Body of pancreas (tissue), 4 donors: ENCODE results near the gene PKD2. TPM values are rescaled to one million over a fixed set of nuclear protein-coding genes. Genes with fewer than 3 reads are reported as not detected.

Source experiments
- ATAC-seq: fragments of 150-250 bp; one replicate; pipeline ENCODE4 v1.9.1; 2016
- DNase-seq, 4 donors: peaks; one replicate each; pipeline ENCODE4 v3.0.0-alpha.2; 2019
- H3K27ac ChIP-seq, 4 donors: fragments of 200-600 bp; sonication (generic); 1 replicate in 3 of 4; 2 replicates in 1 of 4; pipeline versions ENCODE4 v1.5.1 to v1.6.1; 2016 to 2019; ENCODE audit warnings: mild to moderate bottlenecking in 1 of 4, mixed read lengths in 1 of 4, moderate library complexity in 1 of 4
- H3K27me3 ChIP-seq, 2 donors: fragments of 200-600 bp; sonication (generic); one replicate each; pipeline ENCODE4 v1.6.0; 2016; ENCODE audit warnings: mild to moderate bottlenecking in 1 of 2
- H3K36me3 ChIP-seq, 2 donors: fragments of 200-600 bp; sonication (generic); replicated peaks in 1 of 2; 2 replicates each; pipeline ENCODE4 v1.5.1; 2016; ENCODE audit warnings: low read depth in 2 of 2; ENCODE audit not compliant: insufficient read depth in 1 of 2
- H3K4me1 ChIP-seq: fragments of 200-600 bp; sonication (generic); one replicate; pipeline ENCODE4 v1.6.0; 2016
- H3K4me3 ChIP-seq, 2 donors: fragments of 200-600 bp; sonication (generic); 1 replicate in 1 of 2; 2 replicates in 1 of 2; pipeline ENCODE4 v1.5.1; 2016 to 2019
- H3K9me3 ChIP-seq, 3 donors: fragments of 200-600 bp; sonication (generic); 1 replicate in 2 of 3; 2 replicates in 1 of 3; pipeline ENCODE4 v1.5.1; 2016
- POLR2A ChIP-seq, 3 donors: fragments of 450-650 bp; IDR thresholded peaks; one replicate each; pipeline ENCODE4 v1.6.1; 2016; ENCODE audit warnings: antibody characterized with exemption in 3 of 3, mild to moderate bottlenecking in 2 of 3
- WGBS, 2 donors: methylation state at CpG; one replicate each; pipeline ENCODE4 v1.1.5; 2017; 5-methylcytosine and 5-hydroxymethylcytosine counted together
- intact Hi-C: fragments of 100-400 bp; cut with DNase I; formaldehyde crosslinking; loops from one replicate; pipeline ENCODE4 v1.15.1; 2023
- total RNA-seq, 2 donors: library from RNA; depleted of rRNA; stranded (reverse); fragments of >200 nt; gene quantifications; one replicate each; pipeline ENCODE4 v1.1.0, GENCODE V29; 2016
- TF ChIP-seq, protein P1 (sequence below), 7 experiments: fragments of 450-650 bp in 4 of 7; fragments of 200-600 bp in 3 of 7; sonication (generic) in 3 of 7; IDR thresholded peaks; one replicate each; pipeline ENCODE4 v1.5.1; 2016 to 2019; ENCODE audit warnings: antibody characterized with exemption in 7 of 7

The PKD2 gene
- total RNA-seq, 2 donors from 2014 or later = 29.8 to 33.6 TPM

DNA sequence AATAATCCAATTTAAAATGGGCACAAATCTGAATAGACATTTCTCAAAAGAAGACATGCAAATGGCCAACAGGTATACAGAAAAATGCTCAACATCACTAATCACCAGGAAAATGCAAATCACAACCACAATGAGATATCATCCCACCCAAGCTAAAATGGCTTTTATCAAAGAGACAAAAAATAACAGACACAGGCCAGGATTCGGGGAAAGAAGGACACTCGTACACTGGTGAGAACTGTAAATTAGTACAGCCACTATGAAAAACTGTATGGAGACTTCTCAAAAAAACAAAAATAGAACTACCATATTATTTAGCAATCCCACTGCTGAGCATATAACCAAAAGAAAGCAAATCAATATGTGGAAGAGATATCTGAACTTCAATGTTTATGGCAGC lies 23.4 kb upstream of the PKD2 start:
- no peak for DNase-seq
- Histone ChIP-seq H3K27me3 (no peaks in the 10 kb centered on the region), H3K27ac (no peak overlapping the region), H3K4me1 (no peaks in the 10 kb centered on the region), H3K9me3 (no peaks in the 10 kb centered on the region), H3K36me3 (no peaks in the 10 kb centered on the region), H3K4me3 (no peak overlapping the region)
- ATAC-seq = no peak
- TF ChIP-seq, protein P1, sequence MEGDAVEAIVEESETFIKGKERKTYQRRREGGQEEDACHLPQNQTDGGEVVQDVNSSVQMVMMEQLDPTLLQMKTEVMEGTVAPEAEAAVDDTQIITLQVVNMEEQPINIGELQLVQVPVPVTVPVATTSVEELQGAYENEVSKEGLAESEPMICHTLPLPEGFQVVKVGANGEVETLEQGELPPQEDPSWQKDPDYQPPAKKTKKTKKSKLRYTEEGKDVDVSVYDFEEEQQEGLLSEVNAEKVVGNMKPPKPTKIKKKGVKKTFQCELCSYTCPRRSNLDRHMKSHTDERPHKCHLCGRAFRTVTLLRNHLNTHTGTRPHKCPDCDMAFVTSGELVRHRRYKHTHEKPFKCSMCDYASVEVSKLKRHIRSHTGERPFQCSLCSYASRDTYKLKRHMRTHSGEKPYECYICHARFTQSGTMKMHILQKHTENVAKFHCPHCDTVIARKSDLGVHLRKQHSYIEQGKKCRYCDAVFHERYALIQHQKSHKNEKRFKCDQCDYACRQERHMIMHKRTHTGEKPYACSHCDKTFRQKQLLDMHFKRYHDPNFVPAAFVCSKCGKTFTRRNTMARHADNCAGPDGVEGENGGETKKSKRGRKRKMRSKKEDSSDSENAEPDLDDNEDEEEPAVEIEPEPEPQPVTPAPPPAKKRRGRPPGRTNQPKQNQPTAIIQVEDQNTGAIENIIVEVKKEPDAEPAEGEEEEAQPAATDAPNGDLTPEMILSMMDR (IDR thresholded peaks at IDR 0.05) = no peak
- no peak for TF ChIP-seq POLR2A (IDR thresholded peaks at IDR 0.05)
- 92% methylated on average over 2 of the region's 2 CpGs for WGBS, 2 donors
- intact Hi-C loops = no loop called here

- no peak overlapping the region for H3K4me3 ChIP-seq
- H3K36me3 ChIP-seq = no peaks in the 10 kb centered on the region
- intact Hi-C loops = no loop called here
- no peaks in the 10 kb centered on the region for H3K9me3 ChIP-seq
- H3K27ac ChIP-seq = peak overlapping the region in 1 of 4 donors; percentile 66
- no peaks in the 10 kb centered on the region for H3K4me1 ChIP-seq
- peak; percentile 89 for ATAC-seq
- DNase-seq = peak; percentile 62 to 81 (median 76)
- TF ChIP-seq POLR2A (IDR thresholded peaks at IDR 0.05) = no peak
- TF ChIP-seq, protein P1 (IDR thresholded peaks at IDR 0.05) = peak; percentile 27 to 66 (median 58)
- no peaks in the 10 kb centered on the region for H3K27me3 ChIP-seq
- WGBS, 2 donors = 0% methylated on average over 1 of the region's 1 CpG
Observed at GRCh38 chr4:87985097-87985886, 22.1 kb upstream of the PKD2 start.

- no peaks in the 10 kb centered on the region for H3K36me3 ChIP-seq
- no peak for DNase-seq
- no peaks in the 10 kb centered on the region for H3K4me1 ChIP-seq
- H3K27me3 ChIP-seq = no peaks in the 10 kb centered on the region
- H3K9me3 ChIP-seq = no peaks in the 10 kb centered on the region
- no peak overlapping the region for H3K4me3 ChIP-seq
- 26 to 27% methylated on average over 4 of the region's 4 CpGs for WGBS, 2 donors
- H3K27ac ChIP-seq = peak overlapping the region in 1 of 4 donors; percentile 66
- intact Hi-C loops = no loop called here
- no peak for ATAC-seq
- TF ChIP-seq POLR2A (IDR thresholded peaks at IDR 0.05) = no peak
- TF ChIP-seq, protein P1 (IDR thresholded peaks at IDR 0.05) = no peak
Observed at GRCh38 chr4:87985887-87986200, 21.6 kb upstream of the PKD2 start.

- ATAC-seq (no peak), DNase-seq (no peak)
- Histone ChIP-seq H3K36me3 (no peaks in the 10 kb centered on the region), H3K27ac (no peak overlapping the region), H3K4me3 (no peak overlapping the region), H3K4me1 (no peaks in the 10 kb centered on the region), H3K27me3 (no peaks in the 10 kb centered on the region), H3K9me3 (no peaks in the 10 kb centered on the region)
- TF ChIP-seq, protein P1 (IDR thresholded peaks at IDR 0.05) = no peak
- no peak for TF ChIP-seq POLR2A (IDR thresholded peaks at IDR 0.05)
- WGBS, 2 donors = 66 to 68% methylated on average over 9 of the region's 9 CpGs
- intact Hi-C loops = no loop called here
Observed at GRCh38 chr4:87986508-87986907, 20.9 kb upstream of the PKD2 start.

- no peak for ATAC-seq
Observed at GRCh38 chr4:87989765-87990164, 17.7 kb upstream of the PKD2 start.

More at GRCh38 chr4:87989765-87990164, 17.7 kb upstream of the PKD2 start:
- no peaks in the 10 kb centered on the region for H3K9me3 ChIP-seq
- TF ChIP-seq, protein P1 (IDR thresholded peaks at IDR 0.05) = no peak
- TF ChIP-seq POLR2A (IDR thresholded peaks at IDR 0.05) = no peak
- H3K36me3 ChIP-seq = no peaks in the 10 kb centered on the region
- no peak for DNase-seq
- no peaks in the 10 kb centered on the region for H3K4me1 ChIP-seq
- no peaks in the 10 kb centered on the region for H3K27me3 ChIP-seq
- H3K4me3 ChIP-seq = no peak overlapping the region
- intact Hi-C loops = no loop called here
- no peak overlapping the region for H3K27ac ChIP-seq
- WGBS, 2 donors = 77 to 83% methylated on average over 4 of the region's 4 CpGs
